Endothelial cell of umbilical vein (primary cell): ENCODE measurements around the gene ATP6V1A. TPM values are rescaled to one million over a fixed set of nuclear protein-coding genes. Genes with fewer than 3 reads are reported as not detected.

Experiments used
- BruUV-seq: library from RNA; stranded (reverse); fragments of 400-500 nt; replicated peaks from 2 replicates; lab custom pipeline; 2021; lab: Mats Ljungman, UMichigan
- CTCF ChIA-PET: fragments of 300-600, 350-600 bp; sonication (Branson Sonifier 250); formaldehyde crosslinking; loops from one replicate; lab custom pipeline; 2021; ENCODE audit warnings: antibody characterized with exemption, inconsistent platforms; lab: Charles Lee
- POLR2A ChIA-PET: fragments of 300-600, 350-600 bp; sonication (Branson Sonifier 250); formaldehyde crosslinking; loops from one replicate; lab custom pipeline; 2021; ENCODE audit warnings: antibody characterized with exemption, inconsistent platforms; lab: Charles Lee
- DNase-seq: peaks from one replicate; pipeline ENCODE4 v3.0.0-alpha.2; 2011; ENCODE audit warnings: low read depth, low spot score
- FAIRE-seq: peaks from 2 replicates; lab custom pipeline; 2011; peaks lifted over from hg19 to GRCh38; lab: Jason Lieb, UNC
- H2AFZ ChIP-seq: 2 replicates; pipeline ENCODE4 v1.6.0; 2012; ENCODE audit warnings: low read depth, low read length, control low read depth, inconsistent platforms
- H3K27ac ChIP-seq: 2 replicates; pipeline ENCODE4 v1.5.1; 2011; ENCODE audit warnings: low read depth, mild to moderate bottlenecking, control low read depth, low read length, moderate library complexity; ENCODE audit not compliant: insufficient read depth
- H3K27me3 ChIP-seq, 2 experiments: 2 replicates each; pipeline versions ENCODE4 v1.6.0 to v1.6.1; 2011; ENCODE audit warnings: low read length in 2 of 2, mixed read lengths in 1 of 2; ENCODE audit not compliant: control insufficient read depth in 2 of 2, insufficient read depth in 2 of 2
- H3K36me3 ChIP-seq, 2 experiments: 2 replicates in 1 of 2; 3 replicates in 1 of 2; pipeline ENCODE4 v1.5.1; 2011; ENCODE audit warnings: low read length in 2 of 2, mild to moderate bottlenecking in 1 of 2, moderate library complexity in 1 of 2; ENCODE audit not compliant: control insufficient read depth in 2 of 2, insufficient read depth in 2 of 2; ENCODE audit errors: extremely low read depth in 1 of 2
- H3K4me1 ChIP-seq: 3 replicates; pipeline ENCODE4 v1.5.1; 2011; ENCODE audit warnings: mild to moderate bottlenecking, low read length; ENCODE audit not compliant: control insufficient read depth, insufficient read depth; ENCODE audit errors: extremely low read depth
- H3K4me2 ChIP-seq: 2 replicates; pipeline ENCODE4 v1.6.1; 2011; ENCODE audit warnings: low read length, control low read depth, mixed read lengths; ENCODE audit not compliant: insufficient read depth
- H3K4me3 ChIP-seq, 3 experiments: fragments of 200-600 bp in 1 of 3; sonication (generic), shearing (Covaris generic) in 1 of 3; replicated peaks in 1 of 3; 2 replicates each; pipeline ENCODE4 v1.5.1; 2011 to 2016; ENCODE audit warnings: control low read depth in 3 of 3, low read length in 3 of 3, mild to moderate bottlenecking in 2 of 3, inconsistent platforms in 1 of 3, low read depth in 1 of 3, moderate library complexity in 1 of 3; ENCODE audit not compliant: insufficient read depth in 1 of 3
- H3K79me2 ChIP-seq: 2 replicates; pipeline ENCODE4 v1.6.0; 2012; ENCODE audit warnings: low read length, inconsistent platforms; ENCODE audit not compliant: control insufficient read depth, insufficient read depth
- H3K9ac ChIP-seq: replicated peaks from 2 replicates; pipeline ENCODE3; 2011; ENCODE audit warnings: low read length, control low read depth; ENCODE audit not compliant: insufficient read depth; ENCODE audit errors: extremely low read depth
- H3K9me1 ChIP-seq: replicated peaks from 3 replicates; pipeline ENCODE4 v1.6.0; 2011; ENCODE audit warnings: mild to moderate bottlenecking, low read length; ENCODE audit not compliant: control insufficient read depth, insufficient read depth; ENCODE audit errors: extremely low read depth
- H3K9me3 ChIP-seq: replicated peaks from 2 replicates; pipeline ENCODE4 v1.5.1; 2012; ENCODE audit warnings: low read length, inconsistent platforms; ENCODE audit not compliant: control insufficient read depth, insufficient read depth
- H4K20me1 ChIP-seq: replicated peaks from 2 replicates; pipeline ENCODE3; 2011; ENCODE audit warnings: mild to moderate bottlenecking, low read length; ENCODE audit not compliant: control insufficient read depth, insufficient read depth; ENCODE audit errors: extremely low read depth
- EZH2 ChIP-seq: IDR thresholded peaks from 2 replicates; pipeline ENCODE4 v1.6.1; 2012; ENCODE audit warnings: borderline replicate concordance, low read depth, mild to moderate bottlenecking, moderate library complexity, low read length, inconsistent platforms; ENCODE audit not compliant: severe bottlenecking
- JUN ChIP-seq: IDR thresholded peaks from 2 replicates; pipeline ENCODE4 v1.6.1; 2011; ENCODE audit warnings: borderline replicate concordance, low read depth; ENCODE audit not compliant: insufficient read length, insufficient read depth
- MYC ChIP-seq: IDR thresholded peaks from one replicate; pipeline ENCODE4 v1.6.1; 2011; ENCODE audit warnings: mild to moderate bottlenecking, low read depth, low read length
- POLR2A ChIP-seq: IDR thresholded peaks from 2 replicates; pipeline ENCODE4 v1.6.1; 2012; ENCODE audit warnings: low read depth, mild to moderate bottlenecking, control low read depth, low read length
- POLR2AphosphoS5 ChIP-seq: IDR thresholded peaks from 2 replicates; pipeline ENCODE4 v1.6.1; 2012; ENCODE audit warnings: low read depth, mild to moderate bottlenecking, control low read depth, low read length, moderate library complexity; ENCODE audit not compliant: insufficient read depth
- dilution Hi-C: fragments of 300-500 bp; cut with MboI; formaldehyde crosslinking; loops from one replicate; pipeline ENCODE4 v1.15.0; 2019; ENCODE audit warnings: low sequenced_read_pairs; ENCODE audit not compliant: extremely low pct_ligation_motif_present
- intact Hi-C: fragments of 100-400 bp; cut with micrococcal nuclease; formaldehyde crosslinking; loops from one replicate; pipeline ENCODE4 v1.10.0; 2022
- polyA plus RNA-seq, 4 experiments: library from polyadenylated mRNA; depleted of rRNA in 3 of 4; stranded (reverse) in 3 of 4; unstranded in 1 of 4; fragments of >200 nt; gene quantifications; 2 replicates each; pipeline versions ENCODE4 v1.2.1 to v1.2.3, GENCODE V29; 2011 to 2012; ENCODE audit warnings: missing spikeins in 1 of 4
- total RNA-seq: library from RNA; stranded (reverse); gene quantifications from 2 replicates; pipeline ENCODE4 v1.2.3, GENCODE V29; 2021
- TF ChIP-seq, protein P1 (sequence below): IDR thresholded peaks from 2 replicates; pipeline ENCODE4 v1.6.1; 2011; ENCODE audit not compliant: insufficient read depth, insufficient read length
- TF ChIP-seq, protein P2 (sequence below), 2 donors: IDR thresholded peaks; 1 replicate in 1 of 2; 2 replicates in 1 of 2; pipeline ENCODE4 v1.5.1; 2011; ENCODE audit warnings: low read length in 2 of 2, mild to moderate bottlenecking in 2 of 2, moderate library complexity in 2 of 2, control low read depth in 1 of 2, inconsistent platforms in 1 of 2, low read depth in 1 of 2; ENCODE audit not compliant: insufficient read depth in 1 of 2; ENCODE audit errors: extremely low read depth in 1 of 2

Gene ATP6V1A
- total and polyA plus RNA-seq, 2 donors (not counting 3 experiments of a cell fraction or from before 2014, with no cell fraction given), result 20.9 to 96.9 TPM

DNA sequence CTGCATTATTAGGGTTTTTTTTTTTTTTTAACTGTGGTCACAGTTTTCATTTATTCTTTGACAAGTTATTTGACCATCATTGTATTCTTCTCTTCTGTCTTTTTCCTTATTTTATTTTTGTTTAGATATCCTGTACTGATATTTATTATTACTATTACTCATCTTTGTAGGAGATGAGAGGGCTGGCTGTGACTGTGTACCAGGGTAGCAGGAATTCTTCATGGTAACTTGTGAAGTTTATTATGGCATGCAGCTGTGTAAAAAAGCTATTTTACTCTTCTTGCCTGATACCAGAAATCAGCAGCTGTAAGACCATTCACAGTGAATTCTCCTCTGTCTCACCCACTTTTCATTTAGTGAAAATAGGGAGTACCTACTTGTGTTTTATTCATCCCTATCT lies 44.5 kb downstream of the ATP6V1A start:
- ChIA-PET POLR2A (no interaction called here), CTCF (interaction anchor here (1.6 to 2.4 kb wide), 2 partner anchors 11 to 47 kb away, joined by 3 to 8 read pairs; partner anchors contain the start of gene GRAMD1C)
- H3K4me2 ChIP-seq, result no peak overlapping the region
- peaks cover 7 to 8% of the 10 kb centered on the region in 2 experiments for H3K36me3 ChIP-seq
- H3K4me1 ChIP-seq, result peaks cover 14% of the 10 kb centered on the region
- H3K4me3 ChIP-seq, result no peak overlapping the region
- DNase-seq, result no peak
- no peaks in the 10 kb centered on the region for H3K9me3 ChIP-seq
- FAIRE-seq, result no peak
- no peaks in the 10 kb centered on the region for H3K79me2 ChIP-seq
- H3K9ac ChIP-seq, result no peak overlapping the region
- intact Hi-C loops (no loop called here), dilution Hi-C loops (no loop called here)
- H2AFZ ChIP-seq, result no peak overlapping the region
- no peaks in the 10 kb centered on the region for H4K20me1 ChIP-seq
- TF ChIP-seq, protein P1, sequence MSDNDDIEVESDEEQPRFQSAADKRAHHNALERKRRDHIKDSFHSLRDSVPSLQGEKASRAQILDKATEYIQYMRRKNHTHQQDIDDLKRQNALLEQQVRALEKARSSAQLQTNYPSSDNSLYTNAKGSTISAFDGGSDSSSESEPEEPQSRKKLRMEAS, result no peak
- TF ChIP-seq POLR2A (no peak), JUN (no peak), EZH2 (no peak), MYC (no peak)
- TF ChIP-seq, protein P2, sequence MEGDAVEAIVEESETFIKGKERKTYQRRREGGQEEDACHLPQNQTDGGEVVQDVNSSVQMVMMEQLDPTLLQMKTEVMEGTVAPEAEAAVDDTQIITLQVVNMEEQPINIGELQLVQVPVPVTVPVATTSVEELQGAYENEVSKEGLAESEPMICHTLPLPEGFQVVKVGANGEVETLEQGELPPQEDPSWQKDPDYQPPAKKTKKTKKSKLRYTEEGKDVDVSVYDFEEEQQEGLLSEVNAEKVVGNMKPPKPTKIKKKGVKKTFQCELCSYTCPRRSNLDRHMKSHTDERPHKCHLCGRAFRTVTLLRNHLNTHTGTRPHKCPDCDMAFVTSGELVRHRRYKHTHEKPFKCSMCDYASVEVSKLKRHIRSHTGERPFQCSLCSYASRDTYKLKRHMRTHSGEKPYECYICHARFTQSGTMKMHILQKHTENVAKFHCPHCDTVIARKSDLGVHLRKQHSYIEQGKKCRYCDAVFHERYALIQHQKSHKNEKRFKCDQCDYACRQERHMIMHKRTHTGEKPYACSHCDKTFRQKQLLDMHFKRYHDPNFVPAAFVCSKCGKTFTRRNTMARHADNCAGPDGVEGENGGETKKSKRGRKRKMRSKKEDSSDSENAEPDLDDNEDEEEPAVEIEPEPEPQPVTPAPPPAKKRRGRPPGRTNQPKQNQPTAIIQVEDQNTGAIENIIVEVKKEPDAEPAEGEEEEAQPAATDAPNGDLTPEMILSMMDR (IDR thresholded peaks at IDR 0.05; ENCODE audit: extremely low read depth in 1 of 2, insufficient read depth in 1 of 2, low read depth in 1 of 2, low read length in 2 of 2), result no peak
- H3K27ac ChIP-seq, result no peak overlapping the region
- H3K9me1 ChIP-seq, result no peaks in the 10 kb centered on the region
- no peaks in the 10 kb centered on the region for H3K27me3 ChIP-seq
- no TSS peak for BruUV-seq

DNA sequence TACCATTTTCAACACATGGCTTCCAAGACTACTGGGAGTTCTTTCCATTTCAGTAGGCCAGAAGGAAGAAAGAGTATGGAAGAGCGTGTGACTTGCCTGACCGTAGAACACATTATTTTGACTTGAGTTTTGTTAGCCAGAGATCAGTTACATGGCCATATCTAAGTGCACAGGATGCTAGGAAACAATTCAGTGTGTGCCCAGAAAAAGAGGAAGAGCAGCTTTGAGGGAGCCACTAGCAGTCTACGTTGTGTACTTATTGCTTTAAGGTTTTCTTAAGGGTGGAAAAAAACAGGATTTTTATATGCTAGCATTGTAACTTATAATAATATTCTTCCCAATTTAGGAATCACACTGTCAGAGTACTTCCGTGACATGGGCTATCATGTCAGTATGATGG lies 47.7 kb downstream of the ATP6V1A start:
- Histone ChIP-seq H3K9me3 (no peaks in the 10 kb centered on the region), H3K36me3 (peaks cover 5 to 7% of the 10 kb centered on the region in 2 experiments), H2AFZ (no peak overlapping the region), H3K27me3 (no peaks in the 10 kb centered on the region), H3K79me2 (no peaks in the 10 kb centered on the region), H3K4me1 (peaks cover 21% of the 10 kb centered on the region), H4K20me1 (no peaks in the 10 kb centered on the region), H3K9me1 (no peaks in the 10 kb centered on the region), H3K9ac (no peak overlapping the region), H3K27ac (no peak overlapping the region), H3K4me2 (no peak overlapping the region), H3K4me3 (no peak overlapping the region)
- FAIRE-seq (no peak), DNase-seq (no peak)
- ChIA-PET POLR2A (no interaction called here), CTCF (interaction anchor here (1.2 to 1.6 kb wide), 2 partner anchors 44 to 50 kb away, joined by 4 to 7 read pairs; partner anchors contain the start of gene GRAMD1C)
- dilution Hi-C loops, result no loop called here
- BruUV-seq, result no TSS peak
- TF ChIP-seq, protein P2 (IDR thresholded peaks at IDR 0.05; ENCODE audit: extremely low read depth in 1 of 2, insufficient read depth in 1 of 2, low read depth in 1 of 2, low read length in 2 of 2), result no peak
- TF ChIP-seq POLR2AphosphoS5, result no peak
- intact Hi-C loops, result no loop called here
